ENCODE measurements around the gene DRD2.

DRD2 gene

GRCh38 chr11:113400631-113401230, 74.5 kb downstream of the DRD2 start:
- DNase-seq (ENCODE audit: low read depth in 2 of 2): no peak

GRCh38 chr11:113398669-113399430, 76.3 kb downstream of the DRD2 start:
- no peak for DNase-seq (ENCODE audit: low read depth in 2 of 2)

GRCh38 chr11:113397821-113398220, 77.4 kb downstream of the DRD2 start:
- no peak for DNase-seq (ENCODE audit: low read depth in 2 of 2)

- no peak for DNase-seq (ENCODE audit: low read depth in 2 of 2)
Measured at GRCh38 chr11:113397212-113397611, 78.0 kb downstream of the DRD2 start.

GRCh38 chr11:113396690-113397089, 78.5 kb downstream of the DRD2 start:
- no peak for DNase-seq (ENCODE audit: low read depth in 2 of 2)

GRCh38 chr11:113395782-113396336, 79.3 kb downstream of the DRD2 start:
- DNase-seq (ENCODE audit: low read depth in 2 of 2): no peak

GRCh38 chr11:113394919-113395318, 80.3 kb downstream of the DRD2 start:
- DNase-seq (ENCODE audit: low read depth in 2 of 2): no peak

- no peak for DNase-seq (ENCODE audit: low read depth in 2 of 2)
Measured at GRCh38 chr11:113393501-113393985, 81.7 kb downstream of the DRD2 start.

GRCh38 chr11:113392236-113392921, 82.8 kb downstream of the DRD2 start:
- no peak for DNase-seq (ENCODE audit: low read depth in 2 of 2)

- DNase-seq (ENCODE audit: low read depth in 2 of 2): no peak
Measured at GRCh38 chr11:113389272-113389671, 85.9 kb downstream of the DRD2 start.

- no peak for DNase-seq (ENCODE audit: low read depth in 2 of 2)
Measured at GRCh38 chr11:113387605-113388211, 87.5 kb downstream of the DRD2 start, which contains the start of gene ANKK1. ANKK1 (plus strand) TSS chr11:113387779; CDS start chr11:113387885, 106 bp downstream.

GRCh38 chr11:113386866-113387265, 88.3 kb downstream of the DRD2 start:
- no peak for DNase-seq (ENCODE audit: low read depth in 2 of 2)

- DNase-seq (ENCODE audit: low read depth in 2 of 2): no peak
Measured at GRCh38 chr11:113385749-113386148, 89.4 kb downstream of the DRD2 start.

- no peak for DNase-seq (ENCODE audit: low read depth in 2 of 2)
Measured at GRCh38 chr11:113384551-113384950, 90.6 kb downstream of the DRD2 start.

GRCh38 chr11:113382121-113382520, 93.1 kb downstream of the DRD2 start:
- DNase-seq (ENCODE audit: low read depth in 2 of 2): no peak

- DNase-seq (ENCODE audit: low read depth in 2 of 2): no peak
Measured at GRCh38 chr11:113378692-113379091, 96.5 kb downstream of the DRD2 start.

GRCh38 chr11:113377681-113378412, 97.4 kb downstream of the DRD2 start:
- no peak for DNase-seq (ENCODE audit: low read depth in 2 of 2)

GRCh38 chr11:113376156-113376555, 99.0 kb downstream of the DRD2 start:
- DNase-seq (ENCODE audit: low read depth in 2 of 2): no peak

GRCh38 chr11:113375402-113375801, 99.8 kb downstream of the DRD2 start:
- DNase-seq (ENCODE audit: low read depth in 2 of 2): no peak

GRCh38 chr11:113373981-113374560, 101.1 kb downstream of the DRD2 start:
- no peak for DNase-seq (ENCODE audit: low read depth in 2 of 2)

- DNase-seq (ENCODE audit: low read depth in 2 of 2): no peak
Measured at GRCh38 chr11:113373306-113373705, 101.9 kb downstream of the DRD2 start.

Data from stimulated activated CD4-positive, alpha-beta T cell treated with anti-CD3 and anti-CD28 coated beads, Interleukin-1b, Interleukin-23, amount 100 ng/mL, for 1 hour (primary cell).